GM21717 (cell line): ENCODE results near the gene TNNC1.

Experiments
- ATAC-seq: cut with Tn5 transposase; IDR thresholded peaks from one replicate; pipeline ENCODE4 v1.9.1; 2021; ENCODE audit warnings: mild to moderate bottlenecking, moderate library complexity; ENCODE audit not compliant: unreplicated experiment

TNNC1 gene

DNA sequence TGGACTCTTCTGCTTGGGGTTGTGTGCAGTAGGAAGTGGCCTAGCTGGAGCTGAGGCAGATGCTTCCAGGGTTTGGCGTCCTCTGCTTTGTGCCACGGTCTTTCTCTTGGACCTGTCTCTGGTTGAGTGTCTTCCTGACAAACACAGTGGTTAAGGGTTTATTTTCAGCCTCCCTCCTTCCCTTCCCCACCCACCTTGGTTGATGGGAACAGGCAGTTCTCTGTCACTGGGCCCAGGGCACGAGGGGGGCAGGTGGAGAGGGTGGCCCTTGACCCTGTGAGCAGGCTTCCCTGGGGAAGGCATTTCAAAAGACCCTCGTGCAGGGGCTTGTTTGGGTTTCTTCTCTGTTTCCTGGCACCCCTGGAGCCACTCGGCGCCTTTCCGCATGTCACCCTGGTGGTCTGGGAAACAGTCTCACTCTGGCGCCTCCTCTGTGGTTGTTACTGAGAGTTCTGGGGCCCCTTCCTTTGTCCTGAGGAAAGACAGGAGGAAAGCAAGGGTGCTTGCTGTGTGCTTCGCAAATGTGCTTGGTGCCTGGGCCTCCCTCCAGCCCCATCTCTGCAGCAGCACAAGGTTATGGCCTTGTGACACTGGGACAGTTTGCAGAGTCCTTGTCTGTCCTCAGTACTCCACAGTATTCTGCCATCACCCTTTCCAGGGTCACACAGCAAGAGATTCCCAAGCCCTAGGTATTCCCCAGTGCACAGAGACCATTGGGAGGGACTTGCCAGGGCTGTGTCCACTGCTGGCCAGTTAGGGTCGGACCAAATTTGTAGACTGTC lies 31.0 kb upstream of the TNNC1 start:
- ATAC-seq, result no peak

DNA sequence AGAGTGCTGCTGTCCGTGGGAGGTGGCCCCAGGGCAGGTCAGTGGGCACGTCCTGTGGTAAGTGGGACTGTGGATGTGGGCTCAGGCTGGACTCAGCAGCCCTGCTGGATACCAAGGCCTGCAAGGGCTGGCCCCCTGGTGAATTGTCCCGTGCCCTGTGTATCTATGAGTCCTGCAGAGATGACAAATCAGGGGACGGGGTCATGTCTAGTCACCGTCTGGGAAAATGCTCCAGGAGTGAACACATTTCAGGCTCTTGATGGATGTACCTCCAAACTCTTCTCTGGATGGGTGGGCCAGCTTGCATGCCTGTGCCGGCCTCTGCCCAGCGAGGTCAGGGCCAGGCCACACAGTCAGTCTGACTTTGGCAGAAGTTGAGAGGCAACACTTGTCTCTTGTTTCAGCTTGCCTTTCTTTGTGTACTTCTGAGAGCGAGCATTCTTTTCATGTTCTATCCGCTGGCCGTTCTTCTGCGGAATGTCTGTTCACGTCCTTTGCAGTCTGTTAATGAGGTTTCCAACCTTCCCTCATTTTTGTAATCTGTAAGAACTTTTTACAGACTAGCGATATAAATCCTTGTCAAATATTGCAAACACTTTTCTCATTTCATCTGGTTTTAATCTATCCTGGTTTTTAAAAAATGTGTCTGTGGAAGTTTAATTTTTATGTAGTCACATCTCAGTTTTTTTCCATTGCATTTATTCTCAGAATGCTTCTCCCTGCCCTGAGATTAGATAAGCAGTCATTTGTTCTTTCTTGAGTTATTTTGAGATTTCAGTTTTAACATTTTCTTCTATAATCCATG lies 29.9 kb upstream of the TNNC1 start:
- ATAC-seq, result no peak

DNA sequence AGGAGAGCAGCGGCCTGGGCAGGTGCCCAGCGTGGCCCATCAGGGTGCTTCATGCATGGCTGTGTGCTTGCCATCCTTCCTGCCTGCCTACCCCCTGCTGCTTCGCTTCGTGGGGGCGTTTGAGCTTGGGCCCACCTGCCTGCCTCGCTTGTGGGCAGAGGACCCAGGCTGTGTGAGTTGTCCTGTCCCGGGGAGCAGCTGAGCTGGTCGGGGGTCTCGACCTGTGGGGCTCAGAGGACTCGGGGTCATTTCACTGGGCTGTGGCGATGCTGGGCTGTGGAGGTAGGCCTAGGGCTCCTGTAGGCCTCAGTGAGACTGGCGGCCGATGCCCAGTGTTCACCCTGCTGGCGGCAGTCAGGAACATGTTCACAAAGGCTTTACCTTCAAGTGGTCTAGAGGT lies 29.2 kb upstream of the TNNC1 start:
- no peak for ATAC-seq

DNA sequence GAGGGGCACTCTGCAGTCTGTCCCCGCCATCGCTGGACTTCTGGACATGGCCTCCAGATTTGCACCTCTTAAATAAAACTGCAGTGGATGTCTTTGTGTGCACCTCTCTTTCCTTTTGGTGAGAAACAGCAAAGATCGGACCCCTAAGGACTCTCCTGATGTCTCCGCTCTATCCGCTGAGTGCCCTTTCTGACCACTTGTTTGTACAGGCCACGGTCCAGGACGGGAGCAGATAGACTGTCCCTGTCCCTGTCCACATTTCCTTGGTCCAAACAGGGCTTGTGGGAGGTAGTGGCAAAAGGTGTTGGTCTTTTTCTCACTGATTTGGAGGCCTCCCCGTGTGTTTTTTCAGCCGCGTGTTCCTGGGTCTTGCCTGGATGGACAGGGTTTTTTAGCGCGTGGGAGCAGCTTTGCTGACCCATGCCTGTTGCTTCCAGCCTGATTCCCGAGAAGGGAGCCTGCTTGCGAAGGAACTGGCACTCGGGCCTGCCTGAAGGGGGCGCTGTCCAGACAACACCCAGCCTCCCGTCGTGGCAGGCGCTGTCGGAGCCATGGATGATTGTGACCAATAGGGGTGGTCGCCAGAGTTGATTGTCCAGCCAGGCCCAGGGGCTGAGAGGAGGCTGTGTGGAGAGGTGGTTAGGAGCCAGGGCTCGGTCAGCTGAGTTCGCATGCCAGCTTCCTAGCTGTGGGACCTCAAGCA lies 28.1 kb upstream of the TNNC1 start:
- no peak for ATAC-seq

DNA sequence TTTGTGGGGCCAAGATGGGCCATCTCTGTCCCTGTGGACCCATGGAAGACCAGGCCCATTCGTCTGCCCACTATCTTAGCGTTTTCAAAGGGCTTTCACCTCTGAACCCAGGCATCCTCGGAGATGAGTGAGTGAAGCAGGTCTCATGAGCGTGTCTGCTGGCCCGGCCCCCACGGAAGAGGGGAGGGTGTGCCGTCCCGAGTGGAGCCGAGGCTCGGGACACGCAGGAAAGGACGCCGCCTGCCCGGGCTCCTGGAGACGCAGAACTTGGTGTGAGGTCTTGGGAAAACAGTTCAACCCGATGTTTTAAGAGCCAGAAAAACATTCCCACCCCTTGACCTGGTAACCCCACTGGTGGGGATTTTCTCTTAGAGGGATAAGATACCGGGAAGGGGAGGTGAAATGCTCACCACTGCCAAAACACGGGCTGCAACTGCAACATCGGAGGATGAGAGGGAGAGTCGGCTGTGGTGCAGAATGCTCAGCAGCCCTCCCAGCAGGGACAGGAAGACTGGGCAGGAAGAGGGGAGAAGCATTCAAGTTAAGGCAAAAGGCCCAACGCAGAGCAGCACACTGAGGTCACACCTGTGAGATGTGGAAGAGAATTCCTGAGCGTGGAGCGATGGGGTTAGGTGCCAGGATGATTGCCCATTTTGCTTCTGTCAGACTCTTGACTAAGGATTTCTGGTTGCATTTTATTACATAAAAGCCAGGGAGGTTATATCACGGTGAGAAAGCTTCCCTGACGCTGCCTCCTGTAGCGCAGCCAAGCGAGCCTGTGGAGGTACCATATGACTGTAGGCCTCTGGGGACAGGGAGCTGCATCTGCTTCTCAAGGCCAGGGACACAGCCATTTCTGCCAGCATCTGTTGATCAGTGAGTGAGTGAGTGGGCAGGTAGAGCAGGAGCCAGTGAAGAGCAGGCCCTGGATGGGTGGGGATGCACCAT lies 27.2 kb upstream of the TNNC1 start:
- ATAC-seq, result no peak

DNA sequence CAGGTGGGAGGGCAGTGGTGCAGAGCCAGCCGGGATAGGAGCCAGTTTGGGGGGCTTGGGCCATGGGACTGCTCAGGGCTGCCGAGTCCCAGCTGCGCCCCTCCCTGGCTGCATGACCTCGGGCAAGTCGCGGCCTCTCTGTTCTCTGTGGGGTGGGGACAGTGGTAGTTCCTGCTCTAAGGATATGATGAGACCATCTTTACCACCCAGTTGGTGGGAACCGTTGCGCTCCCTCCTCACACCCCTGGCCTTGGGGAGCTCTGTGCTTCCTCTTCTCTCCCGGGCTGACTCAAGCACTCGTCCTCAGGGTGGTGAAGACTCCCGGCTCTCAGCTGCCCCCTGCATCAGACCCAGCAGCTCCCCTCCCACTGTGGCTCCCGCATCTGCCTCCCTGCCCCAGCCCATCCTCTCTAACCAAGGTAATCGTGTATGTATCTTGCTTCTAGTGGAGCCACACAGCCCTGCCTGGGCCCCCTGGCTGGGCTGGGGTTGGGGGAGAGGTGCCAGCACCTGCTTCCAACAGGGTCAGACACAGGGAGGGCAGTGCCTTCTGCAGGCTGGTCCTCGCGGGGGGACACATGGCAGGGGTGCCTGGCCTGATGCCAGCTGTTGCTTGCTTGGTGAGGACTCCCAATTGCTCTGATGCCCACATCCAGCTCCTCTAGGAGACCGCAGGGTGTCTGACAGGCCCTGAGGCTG lies 26.2 kb upstream of the TNNC1 start:
- ATAC-seq, result no peak

DNA sequence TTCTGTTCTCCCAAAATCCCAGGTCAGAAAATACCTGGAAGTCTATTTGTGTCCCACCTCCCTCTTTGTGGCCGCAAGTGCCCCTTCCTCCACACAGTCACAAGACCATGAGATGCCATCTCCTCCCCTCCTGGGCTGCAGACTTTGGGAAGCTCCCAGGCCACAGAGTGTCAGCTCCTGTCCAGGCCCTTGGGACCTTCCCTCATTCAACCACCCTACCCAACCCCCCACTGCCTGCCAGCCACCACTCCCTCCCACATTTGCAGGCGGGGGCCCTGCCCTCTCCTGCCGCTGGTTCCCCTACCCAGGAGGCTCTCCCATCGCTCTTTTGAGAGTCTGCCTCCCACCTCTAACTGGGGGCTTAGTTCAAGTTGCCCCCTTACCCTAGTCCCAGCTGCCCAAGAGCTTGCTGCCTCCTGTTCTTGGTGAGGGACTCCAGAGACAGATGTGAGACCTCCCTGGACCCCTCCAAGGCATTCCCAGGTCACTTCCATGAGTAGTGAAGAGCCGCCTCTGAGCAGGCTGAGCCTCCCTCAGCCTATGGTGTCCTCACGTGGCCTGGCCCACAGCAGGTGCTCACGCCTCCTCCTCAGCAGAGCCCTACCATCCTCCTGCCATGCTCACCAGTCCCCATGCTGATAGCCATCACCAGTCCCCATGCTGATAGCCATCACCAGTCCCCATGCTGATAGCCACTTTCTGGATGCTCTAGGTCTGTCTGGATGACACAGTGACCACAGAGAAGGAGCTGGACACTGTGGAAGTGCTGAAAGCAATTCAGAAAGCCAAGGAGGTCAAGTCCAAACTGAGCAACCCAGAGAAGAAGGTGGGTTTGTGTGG lies 25.4 kb upstream of the TNNC1 start:
- no peak for ATAC-seq

DNA sequence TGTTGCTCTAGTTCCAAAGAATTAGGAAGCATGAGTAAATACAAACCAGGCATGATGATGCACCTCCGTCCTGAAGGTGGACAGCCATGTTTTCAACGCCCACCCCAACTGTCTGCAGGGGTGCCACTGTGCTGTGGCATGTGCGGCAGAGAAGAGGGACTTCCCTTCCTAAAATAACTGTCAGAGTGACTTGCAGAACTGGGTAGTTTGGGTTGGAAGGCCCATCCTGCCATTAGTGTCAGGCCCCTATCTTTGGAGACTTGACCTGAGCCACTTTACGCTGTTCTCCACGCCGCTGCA lies 23.9 kb upstream of the TNNC1 start:
- no peak for ATAC-seq

DNA sequence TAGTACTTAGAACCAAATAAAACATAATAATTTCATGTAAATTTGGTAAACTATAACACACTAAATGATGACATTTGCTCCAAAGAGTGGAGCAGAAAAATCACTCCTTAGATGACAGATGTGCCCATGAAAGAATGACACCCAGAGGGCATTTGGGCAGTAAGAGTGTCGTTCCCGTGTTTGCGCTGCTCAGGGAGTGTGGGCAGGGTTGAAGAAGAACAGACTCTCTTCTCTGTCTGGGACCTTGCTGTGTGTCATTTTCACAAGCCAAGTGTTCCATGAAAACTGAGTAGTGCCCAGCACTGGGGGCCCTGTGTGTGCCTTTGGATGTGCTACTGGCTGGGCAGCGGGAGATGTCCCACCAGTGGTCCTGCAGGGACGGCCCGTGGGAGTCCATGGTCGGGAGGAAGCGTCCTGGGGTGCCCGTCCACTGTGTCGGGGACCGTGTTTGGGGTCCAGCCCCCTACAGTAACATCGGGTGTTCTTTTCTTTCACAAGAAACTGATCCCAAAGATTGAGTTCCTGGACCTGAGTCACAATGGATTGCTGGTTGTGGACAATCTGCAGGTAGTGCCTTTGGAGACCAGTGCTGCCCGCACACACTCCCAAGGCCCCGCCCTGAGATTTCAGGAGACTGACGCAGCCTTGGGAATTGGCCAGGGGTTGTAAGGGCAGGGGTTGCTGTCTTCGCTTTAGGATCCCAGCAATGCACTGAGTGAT lies 23.4 kb upstream of the TNNC1 start:
- no peak for ATAC-seq

DNA sequence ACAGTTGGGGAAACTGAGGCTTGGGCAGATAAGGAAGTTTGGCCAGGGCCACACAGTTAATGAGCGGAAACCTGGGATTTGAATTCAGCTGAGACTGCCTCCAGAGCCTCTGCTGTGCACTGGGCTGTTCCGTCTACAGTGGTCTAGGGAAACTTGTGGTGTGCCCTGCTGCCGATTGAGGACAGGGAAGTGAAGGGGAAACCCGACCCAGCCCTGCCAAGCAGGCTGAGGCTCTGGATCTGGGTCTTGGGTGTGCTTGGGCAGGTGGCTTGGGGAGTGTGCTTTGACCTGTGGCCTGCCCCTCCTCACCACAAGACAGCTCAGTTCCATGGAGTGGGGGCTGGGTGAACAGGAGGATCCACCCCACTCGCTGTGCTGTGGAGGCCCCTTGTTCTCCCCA lies 19.2 kb upstream of the TNNC1 start:
- no peak for ATAC-seq

DNA sequence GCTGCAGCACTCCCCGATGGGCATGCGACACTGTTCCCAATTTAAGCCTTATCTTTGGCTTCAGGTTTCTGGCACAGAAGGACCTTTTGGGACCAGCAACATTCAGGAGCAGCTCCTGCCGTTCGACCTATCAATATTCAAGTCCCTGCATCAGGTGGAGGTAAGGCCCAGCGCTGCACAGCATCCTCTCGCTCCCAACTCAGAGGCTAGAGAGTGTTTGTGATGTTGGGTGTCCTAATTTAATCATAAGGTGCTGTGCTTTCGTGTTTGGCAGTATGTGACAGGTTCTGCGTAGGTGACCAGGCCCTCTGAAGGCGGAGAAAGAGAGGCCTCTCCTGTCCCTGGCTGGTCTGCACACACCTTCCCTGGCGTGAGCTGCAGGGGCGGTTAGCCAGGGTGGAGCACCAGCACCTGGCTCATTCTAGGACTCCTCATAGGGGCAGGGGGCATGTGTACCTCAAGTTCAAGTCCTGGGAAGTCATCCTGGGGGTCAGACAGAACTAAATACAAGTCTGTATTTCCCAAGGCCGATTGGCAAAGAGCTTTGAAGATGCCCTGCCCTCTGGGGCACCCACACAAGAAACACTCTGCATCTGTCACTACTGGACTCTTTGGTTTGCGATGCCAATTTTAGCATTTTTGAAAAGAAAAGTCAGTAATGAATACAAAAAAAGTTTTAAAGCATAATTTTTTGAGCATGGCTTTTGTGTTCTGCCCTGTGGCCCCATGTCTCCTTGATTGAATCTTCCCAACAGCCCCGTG lies 18.6 kb upstream of the TNNC1 start:
- ATAC-seq, result no peak

DNA sequence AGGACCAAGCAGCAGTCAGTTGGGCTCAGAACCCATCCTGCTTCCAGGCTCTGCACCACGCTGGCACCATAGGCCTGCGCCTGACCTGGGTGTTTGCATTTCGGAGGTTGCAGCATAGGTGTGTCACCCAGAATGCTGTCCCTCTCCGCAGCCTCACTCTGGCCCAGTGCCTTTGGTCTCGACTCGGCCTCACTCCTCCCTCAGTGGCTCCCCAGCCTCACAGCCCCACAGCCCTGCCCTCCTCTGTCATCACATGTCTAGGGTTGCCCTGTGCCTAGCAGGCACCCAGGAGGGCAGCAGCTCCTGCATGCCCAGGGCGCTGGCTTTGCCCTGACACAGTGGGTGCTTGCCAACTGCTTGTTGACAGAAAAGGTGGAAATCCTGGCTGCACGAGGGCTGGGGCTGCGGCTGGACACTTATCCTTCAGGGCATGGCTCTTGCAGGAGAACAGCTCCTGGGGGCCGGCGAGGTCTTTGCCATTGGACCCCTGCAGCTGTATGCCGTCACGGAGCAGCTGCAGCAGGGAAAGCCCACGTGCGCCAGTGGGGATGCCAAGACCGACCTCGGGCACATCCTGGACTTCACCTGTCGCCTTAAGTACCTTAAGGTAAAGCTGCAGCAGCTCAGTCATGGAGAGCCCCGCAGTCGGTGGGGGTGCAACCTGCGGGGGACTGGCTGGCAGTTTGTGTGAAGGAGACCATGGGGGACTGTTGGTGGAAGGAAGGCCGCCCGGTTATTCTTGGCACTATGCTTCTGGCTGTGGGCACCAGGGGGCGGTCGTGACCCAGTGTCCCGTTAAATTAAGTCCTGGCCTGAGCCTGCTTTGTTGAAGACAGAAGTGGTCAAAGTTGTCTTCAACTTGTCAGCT lies 17.8 kb upstream of the TNNC1 start:
- no peak for ATAC-seq

DNA sequence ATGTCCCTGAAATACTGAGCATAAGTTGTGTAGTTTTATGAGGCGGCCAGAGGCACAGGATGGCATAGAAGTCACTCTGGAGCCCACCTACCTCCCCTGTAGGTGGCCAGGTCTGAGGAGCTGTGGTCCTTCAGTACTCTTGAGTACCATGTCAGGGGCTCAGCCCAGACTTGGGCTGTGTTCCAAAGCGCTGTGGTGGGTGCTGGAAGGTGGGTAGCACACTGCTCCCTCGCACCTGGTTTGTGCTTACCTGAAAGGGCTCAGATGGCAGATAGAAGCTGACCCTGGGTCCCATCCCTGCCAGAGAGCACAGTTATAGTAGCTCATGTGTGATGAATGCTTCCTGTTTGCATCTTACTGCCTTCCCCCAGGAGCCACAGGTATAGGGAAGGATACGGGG lies 17.1 kb upstream of the TNNC1 start:
- ATAC-seq, result no peak

DNA sequence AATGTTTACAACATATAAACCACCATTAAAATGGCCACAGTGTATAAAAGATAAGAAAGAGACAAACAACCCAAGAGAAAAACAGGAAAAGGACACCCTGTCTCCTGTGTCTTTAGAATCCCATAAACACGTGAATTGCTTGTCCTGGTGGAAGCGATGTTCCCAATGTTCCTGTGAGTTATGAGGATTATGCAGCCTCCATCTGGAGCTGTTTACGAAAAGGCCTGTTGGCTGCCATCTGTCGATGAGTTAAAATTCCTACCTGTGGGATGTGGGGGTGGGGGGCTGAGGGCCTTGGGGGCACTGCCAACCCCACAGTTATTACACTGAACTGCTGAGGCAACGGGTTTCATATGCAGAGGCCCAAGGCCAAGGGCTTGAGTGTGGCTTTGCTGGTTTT lies 15.2 kb upstream of the TNNC1 start:
- ATAC-seq, result no peak

DNA sequence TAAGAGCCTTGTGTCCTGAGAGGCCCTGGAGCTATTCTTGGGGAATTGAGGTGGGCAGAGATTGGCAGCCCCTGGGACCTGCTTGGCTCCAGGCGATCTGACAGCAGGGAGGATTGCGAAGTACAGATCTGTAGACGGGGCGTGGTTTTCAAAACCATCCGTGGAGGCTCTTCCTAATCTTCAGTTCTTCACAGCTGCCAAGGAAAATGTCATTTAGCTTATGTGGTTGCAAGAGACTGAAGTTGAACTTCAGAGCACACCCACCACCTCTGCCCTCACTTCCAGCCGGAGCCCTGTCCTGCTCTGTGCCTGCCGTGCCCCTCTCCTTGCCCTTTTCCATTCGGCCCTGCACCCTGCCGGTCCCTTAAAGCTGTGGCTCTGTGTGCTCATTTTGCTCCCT lies 14.5 kb upstream of the TNNC1 start:
- no peak for ATAC-seq

DNA sequence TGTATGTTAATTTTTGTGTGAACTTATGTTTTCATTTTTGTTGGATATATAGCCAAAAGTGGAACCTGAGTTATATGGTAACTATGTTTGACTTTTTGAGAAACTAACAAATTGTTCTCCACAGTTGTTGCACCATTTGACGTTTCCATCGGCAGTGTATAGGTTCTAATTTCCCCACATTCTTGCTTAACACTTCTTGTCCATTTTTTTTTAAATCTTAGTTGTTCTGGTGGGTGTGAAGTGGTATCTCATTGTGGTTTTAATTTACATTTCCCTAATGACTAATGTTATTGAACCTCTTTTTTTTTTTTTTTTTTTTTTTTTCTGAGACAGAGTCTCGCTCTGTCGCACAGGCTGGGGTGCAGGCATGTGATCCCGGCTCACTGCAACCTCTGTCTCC lies 9.6 kb upstream of the TNNC1 start:
- no peak for ATAC-seq

DNA sequence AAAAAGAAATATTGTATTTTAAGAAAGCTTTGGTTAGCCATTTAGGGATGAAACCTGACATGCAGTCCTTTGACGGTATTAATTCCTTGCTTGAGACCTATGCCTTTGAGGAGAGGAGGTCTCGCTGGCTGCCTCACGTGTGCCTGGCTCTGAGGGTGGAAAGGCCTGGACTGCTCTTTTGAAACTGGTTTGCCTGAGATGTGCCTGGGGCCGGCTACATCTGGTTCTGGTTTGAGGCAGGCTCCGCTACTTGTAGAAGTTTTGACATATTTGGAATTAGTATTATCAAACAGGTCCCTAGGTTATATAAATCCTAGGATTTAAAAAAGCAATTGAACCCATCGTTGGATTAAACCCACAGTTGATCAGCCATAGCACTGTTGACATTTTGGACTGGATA lies 8.0 kb upstream of the TNNC1 start:
- ATAC-seq, result no peak
